ENCODE data around the gene CD151.

CD151 gene

GRCh38 chr11:794766-795633, 37.8 kb upstream of the CD151 start:
- Mint-ChIP-seq H3K27ac (no peak overlapping the region), H3K36me3 (no peaks in the 10 kb centered on the region), H3K4me1 (peaks cover 7% of the 10 kb centered on the region), H3K27me3 (no peaks in the 10 kb centered on the region), H3K9me3 (no peaks in the 10 kb centered on the region), H3K4me3 (peak overlapping the region; percentile 90)

- peak overlapping the region; percentile 90 for H3K4me3 Mint-ChIP-seq
- no peaks in the 10 kb centered on the region for H3K27me3 Mint-ChIP-seq
- no peaks in the 10 kb centered on the region for H3K36me3 Mint-ChIP-seq
- no peaks in the 10 kb centered on the region for H3K9me3 Mint-ChIP-seq
- peaks cover 7% of the 10 kb centered on the region for H3K4me1 Mint-ChIP-seq
- peak overlapping the region; percentile 68 for H3K27ac Mint-ChIP-seq
Observed at GRCh38 chr11:795634-796564, 36.9 kb upstream of the CD151 start.

GRCh38 chr11:796565-797295, 36.0 kb upstream of the CD151 start:
- Mint-ChIP-seq H3K4me3 (peak overlapping the region; percentile 90), H3K4me1 (peaks cover 7% of the 10 kb centered on the region), H3K9me3 (no peaks in the 10 kb centered on the region), H3K27me3 (no peaks in the 10 kb centered on the region), H3K36me3 (no peaks in the 10 kb centered on the region), H3K27ac (peak overlapping the region; percentile 68)

GRCh38 chr11:797296-798092, 35.3 kb upstream of the CD151 start:
- Mint-ChIP-seq H3K36me3 (no peaks in the 10 kb centered on the region), H3K4me1 (peaks cover 7% of the 10 kb centered on the region)

GRCh38 chr11:798093-798713, 34.5 kb upstream of the CD151 start, which contains the start of gene SLC25A22:
Gene SLC25A22, minus strand, starts transcription at chr11:798281. Its CDS starts 3,275 bp downstream, at chr11:795006.
- Mint-ChIP-seq H3K4me1 (peaks cover 7% of the 10 kb centered on the region), H3K9me3 (no peaks in the 10 kb centered on the region), H3K4me3 (peak within 1 kb of the TSS; percentile 90), H3K36me3 (no peaks in the 10 kb centered on the region), H3K27ac (peak within 1 kb of the TSS; percentile 81), H3K27me3 (no peaks in the 10 kb centered on the region)

More at GRCh38 chr11:797296-798092, 35.3 kb upstream of the CD151 start:
- Mint-ChIP-seq H3K9me3 (no peaks in the 10 kb centered on the region), H3K27me3 (no peaks in the 10 kb centered on the region), H3K4me3 (peak overlapping the region; percentile 90), H3K27ac (peak overlapping the region; percentile 81)

GRCh38 chr11:799641-800316, 33.0 kb upstream of the CD151 start:
- no peak overlapping the region for H3K27ac Mint-ChIP-seq
- no peak overlapping the region for H3K4me3 Mint-ChIP-seq
- no peaks in the 10 kb centered on the region for H3K27me3 Mint-ChIP-seq
- H3K4me1 Mint-ChIP-seq: peaks cover 11% of the 10 kb centered on the region
- H3K9me3 Mint-ChIP-seq: no peaks in the 10 kb centered on the region
- no peaks in the 10 kb centered on the region for H3K36me3 Mint-ChIP-seq

GRCh38 chr11:800473-800872, 32.3 kb upstream of the CD151 start:
- H3K27me3 Mint-ChIP-seq: no peaks in the 10 kb centered on the region
- H3K27ac Mint-ChIP-seq: no peak overlapping the region
- no peaks in the 10 kb centered on the region for H3K9me3 Mint-ChIP-seq
- H3K36me3 Mint-ChIP-seq: no peaks in the 10 kb centered on the region
- H3K4me1 Mint-ChIP-seq: peaks cover 11% of the 10 kb centered on the region
- H3K4me3 Mint-ChIP-seq: no peak overlapping the region

GRCh38 chr11:801097-801780, 31.5 kb upstream of the CD151 start:
- Mint-ChIP-seq H3K4me3 (no peak overlapping the region), H3K27me3 (no peaks in the 10 kb centered on the region), H3K4me1 (peaks cover 7% of the 10 kb centered on the region), H3K27ac (no peak overlapping the region), H3K36me3 (no peaks in the 10 kb centered on the region), H3K9me3 (no peaks in the 10 kb centered on the region)

GRCh38 chr11:802018-802617, 30.6 kb upstream of the CD151 start:
- Mint-ChIP-seq H3K9me3 (no peaks in the 10 kb centered on the region), H3K4me1 (peaks cover 5% of the 10 kb centered on the region), H3K4me3 (no peak overlapping the region), H3K27me3 (no peaks in the 10 kb centered on the region), H3K27ac (no peak overlapping the region), H3K36me3 (no peaks in the 10 kb centered on the region)

GRCh38 chr11:802693-803466, 29.9 kb upstream of the CD151 start:
- Mint-ChIP-seq H3K27me3 (no peaks in the 10 kb centered on the region), H3K4me1 (peaks cover 8% of the 10 kb centered on the region), H3K4me3 (peak overlapping the region; percentile 64), H3K36me3 (no peaks in the 10 kb centered on the region), H3K9me3 (no peaks in the 10 kb centered on the region), H3K27ac (no peak overlapping the region)

- Mint-ChIP-seq H3K36me3 (no peaks in the 10 kb centered on the region), H3K9me3 (no peaks in the 10 kb centered on the region), H3K4me1 (peaks cover 10% of the 10 kb centered on the region), H3K27me3 (no peaks in the 10 kb centered on the region), H3K4me3 (peak overlapping the region; percentile 64), H3K27ac (no peak overlapping the region)
Observed at GRCh38 chr11:803467-803742, 29.3 kb upstream of the CD151 start.

GRCh38 chr11:803770-804598, 28.8 kb upstream of the CD151 start:
- peak overlapping the region; percentile 82 for H3K4me3 Mint-ChIP-seq
- H3K36me3 Mint-ChIP-seq: no peaks in the 10 kb centered on the region
- no peaks in the 10 kb centered on the region for H3K9me3 Mint-ChIP-seq
- peak overlapping the region; percentile 35 for H3K27ac Mint-ChIP-seq
- peaks cover 14% of the 10 kb centered on the region for H3K4me1 Mint-ChIP-seq
- H3K27me3 Mint-ChIP-seq: no peaks in the 10 kb centered on the region

All from activated naive CD4-positive, alpha-beta T cell treated with anti-CD3 and anti-CD28 coated beads, Interleukin-2, amount 50 U/mL, for 24 hours (primary cell).